Activated gamma-delta T cell treated with anti-CD3 and anti-CD28 coated beads, Interleukin-2, amount 50 U/mL, for 16 hours (primary cell): ENCODE measurements around the gene TAS1R2.
"Not testable (repeated sequence)": the region's sequence is repeated elsewhere in the genome, so short reads cannot be mapped to it uniquely, and the experiment has no call there.

Experiments used
- DNase-seq: peaks from one replicate; pipeline ENCODE4 v3.0.0-alpha.2; 2020; ENCODE audit warnings: low read depth

Gene TAS1R2

DNA sequence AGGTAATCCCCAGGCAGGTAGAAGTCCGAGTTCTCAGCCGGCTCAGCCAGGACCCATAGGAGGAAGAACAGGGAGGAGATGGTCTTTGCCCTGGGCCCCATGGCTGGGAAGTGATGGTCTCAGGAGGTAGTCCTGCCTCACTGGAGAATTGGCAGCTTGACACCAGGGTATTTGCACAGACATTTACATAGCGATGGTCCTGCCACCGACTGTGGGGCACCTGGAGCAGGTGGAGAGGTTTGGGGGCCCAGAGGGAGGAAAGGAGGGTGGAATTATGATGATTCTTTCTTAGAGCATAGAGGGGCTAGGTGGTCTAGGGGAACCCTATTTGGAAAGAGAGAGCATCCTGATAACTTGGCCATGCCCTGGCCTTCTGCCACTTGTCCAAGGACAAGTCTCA is at the start of gene TAS1R2:
Gene TAS1R2, minus strand, starts transcription at position 101 of the 400 bp plus-strand sequence. Its CDS starts 0 bp downstream, at position 101.
- DNase-seq = no peak

DNA sequence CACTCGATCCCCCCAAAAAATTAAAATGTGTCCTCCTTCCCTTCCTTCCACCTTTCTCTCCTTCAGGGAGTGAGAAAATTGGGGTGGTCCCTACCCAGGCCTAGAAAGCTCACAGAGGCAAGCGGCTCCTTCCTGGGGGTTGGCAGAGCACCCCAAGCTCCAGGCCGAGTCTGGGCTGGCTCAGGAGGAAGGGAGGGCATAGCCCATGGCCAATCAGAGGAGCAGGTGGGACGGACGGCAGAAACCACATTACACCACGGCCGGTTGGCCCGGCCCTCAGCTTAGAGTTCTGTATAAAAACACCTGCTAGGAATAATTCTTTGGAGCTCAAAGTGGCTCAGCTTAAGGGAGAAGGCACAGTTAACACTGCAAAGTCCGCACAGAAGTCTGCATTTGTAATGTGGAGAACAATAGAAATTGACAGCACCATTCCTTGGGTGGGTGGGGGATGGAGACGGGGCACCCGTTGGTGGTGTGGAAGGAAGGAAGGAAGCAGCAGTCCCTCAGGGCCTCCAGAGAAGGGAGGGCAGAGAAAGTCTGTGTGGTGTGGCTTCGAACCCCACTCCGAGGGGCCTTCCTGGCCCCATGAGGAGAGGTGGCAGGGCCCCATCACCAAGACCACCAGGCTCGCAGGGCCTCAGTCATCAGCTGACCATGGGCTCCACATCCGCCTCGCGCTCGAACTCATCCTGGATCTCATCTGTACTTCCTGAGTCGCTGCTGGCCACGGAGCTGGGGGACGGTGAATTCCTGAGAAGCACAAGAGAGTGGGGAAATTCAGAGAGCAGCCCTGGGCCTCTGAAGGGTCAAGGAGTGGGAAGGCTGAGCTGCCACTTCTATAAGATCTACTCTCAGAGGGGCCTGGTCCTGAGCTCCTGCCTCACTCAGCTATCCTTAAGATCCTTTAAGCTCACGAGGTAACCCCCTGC is 48.7 kb upstream of the TAS1R2 start:
- no peak for DNase-seq

DNA sequence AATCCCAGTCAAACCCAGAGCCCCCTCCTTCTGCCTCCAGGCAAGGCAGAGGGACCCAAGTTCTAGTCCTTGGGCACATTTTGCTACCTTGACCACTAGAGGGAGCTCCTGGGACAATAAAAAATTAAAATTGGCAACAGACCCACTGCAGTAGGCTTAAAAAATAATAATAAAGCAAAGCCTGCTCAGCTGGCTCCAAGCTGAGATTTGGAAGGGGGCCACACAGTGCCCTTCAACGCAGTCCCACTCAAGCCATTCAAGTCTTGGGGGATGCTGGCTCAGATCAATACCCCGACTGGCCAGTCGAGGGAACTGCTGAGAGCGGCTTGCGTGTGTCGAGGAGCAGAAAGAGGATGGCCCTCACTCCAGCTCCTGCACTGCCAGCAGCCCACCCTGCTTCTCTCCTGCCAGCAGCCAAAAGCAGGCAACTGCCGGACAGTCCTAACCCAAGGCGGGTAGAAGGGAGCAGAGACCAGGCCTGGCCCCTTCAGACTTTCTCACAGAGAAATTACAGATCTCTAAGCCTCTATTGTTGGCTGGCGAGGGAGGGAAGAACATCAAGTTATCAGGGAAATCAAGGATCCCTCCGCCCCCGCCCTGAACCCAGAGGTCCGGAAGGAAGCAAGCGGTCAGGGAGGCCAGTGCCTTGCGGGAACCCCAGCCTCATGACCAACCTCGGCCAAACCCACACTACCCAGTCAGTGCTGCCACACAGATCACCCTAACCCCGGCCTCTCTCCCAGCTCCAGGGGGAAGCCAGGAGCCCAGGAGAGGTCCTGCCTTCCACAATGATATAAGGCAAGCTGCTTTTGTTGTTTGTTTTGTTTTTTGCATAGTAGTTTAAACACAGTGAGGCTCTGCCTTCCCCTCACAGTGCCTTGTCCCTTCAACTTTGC is 47.8 kb upstream of the TAS1R2 start:
- peak; percentile 44 for DNase-seq

DNA sequence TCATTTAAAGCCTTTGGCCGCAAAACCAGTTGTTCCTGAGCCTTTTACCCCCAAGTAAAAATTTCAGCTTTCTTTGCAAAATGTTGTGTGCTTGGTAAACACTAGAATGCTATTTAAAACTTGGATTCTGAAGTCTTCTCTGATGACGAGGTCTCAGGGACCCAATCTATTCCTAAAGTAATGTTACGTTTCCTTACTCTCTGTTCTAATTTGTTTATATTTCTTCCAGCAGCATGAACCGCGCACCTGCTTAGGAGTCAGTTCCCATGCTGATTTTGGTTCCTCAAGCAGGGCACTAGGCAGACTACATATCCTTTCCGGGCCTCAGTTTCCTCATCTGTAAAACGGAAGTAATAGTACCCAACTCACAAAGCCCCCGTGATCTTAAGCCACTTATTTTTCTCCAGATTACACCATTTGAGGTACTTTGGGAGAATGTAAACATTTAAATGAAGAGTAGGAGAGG is 43.9 kb upstream of the TAS1R2 start:
- no peak for DNase-seq

DNA sequence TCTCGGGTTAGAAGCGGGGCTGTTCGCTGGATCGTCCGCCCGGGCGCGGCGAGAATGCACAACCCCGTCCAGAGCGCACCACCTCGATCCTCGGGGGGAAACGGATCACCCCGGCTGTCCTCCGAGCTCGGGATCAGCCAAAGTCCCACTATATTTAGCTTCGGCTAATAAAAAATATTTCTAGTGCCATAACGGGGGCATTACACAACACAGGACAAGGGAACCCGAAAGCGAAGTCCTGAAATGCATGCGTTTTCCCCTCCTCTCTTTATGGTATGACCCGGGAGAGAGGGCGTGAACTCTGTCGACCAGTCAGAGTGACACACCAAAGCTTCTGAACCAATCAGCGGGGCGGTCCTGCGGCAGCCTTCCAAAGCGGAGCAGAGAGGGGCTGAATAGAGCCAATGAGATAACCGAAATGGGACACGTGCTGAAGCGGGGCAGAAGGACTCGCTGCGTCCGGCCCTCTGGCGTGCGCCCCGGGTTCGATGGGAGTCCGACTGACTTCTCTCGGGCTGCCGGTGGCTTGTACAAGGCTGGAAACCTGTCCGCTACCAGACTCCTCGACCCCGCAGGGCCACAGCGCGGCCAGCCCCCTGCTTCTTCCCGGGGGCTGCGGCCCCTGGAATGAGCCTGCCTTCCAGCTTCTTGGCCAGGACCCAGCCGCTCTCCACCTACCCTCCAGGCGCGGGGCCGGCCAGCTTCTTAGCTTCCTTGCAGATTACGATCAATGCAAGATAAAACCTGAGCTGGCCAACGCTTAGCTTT is 43.2 kb upstream of the TAS1R2 start, which contains the start of gene ALDH4A1:
Gene ALDH4A1, minus strand, starts transcription at position 33 of the 768 bp plus-strand sequence. Its CDS starts 32 bp downstream, at position 1.
- peak; percentile 91 for DNase-seq

DNA sequence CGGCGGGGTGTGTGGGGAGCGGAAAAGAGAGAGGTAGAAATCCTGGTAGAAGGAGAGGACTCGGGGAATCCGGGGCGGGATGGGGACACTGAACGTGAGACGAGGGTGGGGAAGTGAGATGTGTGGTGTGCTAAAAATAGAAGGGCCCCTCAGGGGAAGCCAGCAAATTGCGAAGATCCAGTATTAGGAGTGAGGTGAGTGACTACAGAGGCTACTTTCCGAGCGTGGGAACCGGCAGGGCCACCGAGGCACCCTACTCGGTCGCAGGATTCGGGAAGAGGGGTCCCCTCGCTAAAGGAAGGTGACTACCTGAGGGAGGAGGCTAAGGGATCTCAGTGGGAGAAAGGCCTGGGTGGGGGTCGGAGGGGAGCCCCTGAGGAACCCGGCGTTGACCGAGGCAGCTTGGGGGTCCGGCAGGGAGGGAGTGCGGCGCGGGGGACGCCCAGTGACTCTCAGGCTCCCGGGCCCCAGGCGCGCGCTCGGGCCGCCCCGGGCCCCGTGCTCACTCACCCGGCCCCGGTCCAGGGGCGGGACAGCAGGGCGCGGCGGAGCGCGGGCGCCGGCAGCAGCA is 42.6 kb upstream of the TAS1R2 start:
- no peak for DNase-seq

DNA sequence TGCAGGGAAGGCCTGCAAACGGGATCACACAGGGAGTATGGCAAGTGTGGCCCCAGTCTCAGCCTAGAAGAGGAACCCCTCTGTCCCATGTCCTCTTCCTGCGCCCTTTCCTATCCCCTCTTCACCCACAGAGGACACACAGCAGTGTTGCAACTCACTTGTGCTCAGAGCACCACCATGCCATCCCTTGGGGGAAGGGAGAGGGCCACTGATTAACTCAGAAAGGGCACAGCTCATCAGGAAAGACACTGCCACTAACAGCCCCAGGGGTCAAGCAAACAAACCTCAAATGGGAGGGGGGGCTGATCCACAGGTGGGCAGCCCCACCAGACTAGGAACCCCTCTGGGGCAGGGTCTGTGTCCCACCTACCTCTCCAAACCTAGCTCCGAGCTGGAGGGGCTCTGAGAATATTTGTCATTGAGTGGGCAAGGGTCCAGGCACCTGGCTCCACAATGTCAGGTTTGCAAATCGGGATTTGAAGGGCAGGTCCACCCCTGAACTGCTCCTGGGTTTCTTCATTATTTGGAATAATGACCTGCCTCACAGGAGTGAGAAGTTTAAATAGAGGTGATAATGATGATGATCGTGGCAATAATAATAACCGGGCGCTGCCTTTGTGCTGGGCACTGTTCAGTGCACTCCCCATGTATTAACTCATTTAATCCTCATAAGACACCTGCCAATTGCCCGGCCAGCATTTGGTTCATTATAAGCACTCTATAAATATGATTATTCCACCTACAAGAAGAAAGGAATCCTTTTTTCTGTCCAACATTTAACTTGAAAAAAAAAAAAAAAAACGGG is 41.9 kb upstream of the TAS1R2 start:
- DNase-seq = no peak

DNA sequence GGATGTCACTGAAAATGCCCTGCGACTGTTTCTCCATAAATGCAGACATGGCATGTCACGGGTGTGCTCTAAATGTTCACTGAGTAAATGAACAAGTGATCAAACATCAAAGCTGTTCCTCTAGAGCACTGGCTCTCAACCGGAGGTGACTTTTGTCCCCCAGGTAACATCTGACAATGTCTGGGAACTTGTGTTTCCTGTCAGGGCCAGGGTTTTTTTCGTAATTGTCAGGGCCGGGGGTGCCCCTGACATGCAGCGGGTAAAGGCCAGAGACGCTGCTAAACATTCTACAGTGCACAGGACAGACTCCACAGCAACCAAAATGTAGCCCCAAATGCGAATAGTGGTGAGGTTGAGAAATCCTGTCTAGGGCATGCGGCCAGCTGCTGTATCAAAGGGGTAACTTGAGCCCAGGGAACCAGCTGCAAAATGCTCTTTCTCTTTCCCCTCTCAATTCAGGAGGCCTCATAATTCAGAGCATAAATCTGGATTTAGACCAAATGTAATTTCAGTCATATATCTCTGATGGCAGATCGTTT is 40.9 kb upstream of the TAS1R2 start:
- no peak for DNase-seq

DNA sequence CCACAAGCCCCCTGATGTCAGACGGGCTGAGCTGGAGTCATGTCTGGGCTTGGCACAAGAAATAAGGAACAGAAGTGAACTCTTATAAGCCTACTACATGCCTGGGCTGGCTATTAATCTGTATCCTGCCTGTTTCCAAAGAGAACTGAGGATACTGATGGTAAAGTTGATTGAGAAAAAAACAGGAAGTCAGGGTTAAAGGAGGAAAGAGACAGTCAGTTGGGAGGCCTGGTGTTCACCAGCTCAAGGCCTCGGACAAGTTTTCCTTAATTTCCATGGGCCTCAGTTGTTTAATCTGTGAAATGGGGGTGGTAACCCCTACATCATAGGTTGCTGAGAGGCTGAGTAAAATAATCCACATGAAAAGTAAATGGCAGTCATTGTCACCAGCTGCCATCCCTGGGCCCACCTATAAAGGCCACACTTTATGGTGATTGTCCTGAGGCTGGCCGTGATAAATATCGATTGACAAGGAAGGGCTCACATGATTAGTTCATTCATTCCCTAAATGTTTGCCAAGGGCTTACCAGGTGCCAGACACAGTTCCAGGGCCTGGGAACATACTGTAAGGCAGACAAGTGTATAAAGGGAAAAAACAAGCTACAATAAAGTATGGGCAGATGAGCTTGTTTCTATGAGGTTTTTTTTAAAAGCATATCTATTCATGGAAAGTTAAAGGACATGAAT is 40.0 kb upstream of the TAS1R2 start:
- no peak for DNase-seq

DNA sequence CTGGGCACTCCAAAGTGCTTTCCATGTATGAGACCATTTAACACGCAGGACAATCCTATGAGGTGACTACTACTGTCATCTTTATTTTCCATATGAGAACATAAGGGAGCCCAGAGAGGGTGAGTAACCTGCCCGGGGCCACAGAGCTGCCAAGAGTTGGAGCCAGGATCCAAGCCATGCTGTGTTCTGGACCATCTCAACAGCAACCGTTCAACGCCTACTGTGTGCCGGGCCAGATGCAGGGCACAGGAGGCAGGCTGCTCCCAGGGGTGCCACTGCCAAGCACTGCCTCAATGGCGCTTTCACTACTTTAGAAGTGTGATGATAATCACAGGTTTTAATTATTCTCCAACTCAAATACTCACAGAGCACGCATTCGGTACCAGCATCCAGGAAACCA is 39.1 kb upstream of the TAS1R2 start:
- no peak for DNase-seq

DNA sequence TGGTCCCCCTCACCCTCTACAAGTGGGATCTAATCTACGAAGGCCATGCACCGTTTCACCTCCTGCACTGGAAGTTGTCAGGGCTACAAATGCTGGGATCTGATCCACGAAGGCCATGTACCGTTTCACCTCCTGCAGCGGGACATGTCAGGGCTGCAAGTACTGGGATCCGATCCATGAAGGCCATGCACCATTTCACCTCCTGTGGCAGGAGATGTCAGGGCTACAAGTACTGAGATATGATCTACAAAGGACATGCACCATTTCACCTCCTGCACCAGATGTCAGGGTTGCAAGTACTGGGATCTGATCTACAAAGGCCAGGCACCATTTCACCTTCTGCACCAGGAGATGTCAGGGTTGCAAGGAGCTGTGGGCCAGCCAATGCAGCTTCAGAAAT is 35.9 kb upstream of the TAS1R2 start:
- DNase-seq = no peak

DNA sequence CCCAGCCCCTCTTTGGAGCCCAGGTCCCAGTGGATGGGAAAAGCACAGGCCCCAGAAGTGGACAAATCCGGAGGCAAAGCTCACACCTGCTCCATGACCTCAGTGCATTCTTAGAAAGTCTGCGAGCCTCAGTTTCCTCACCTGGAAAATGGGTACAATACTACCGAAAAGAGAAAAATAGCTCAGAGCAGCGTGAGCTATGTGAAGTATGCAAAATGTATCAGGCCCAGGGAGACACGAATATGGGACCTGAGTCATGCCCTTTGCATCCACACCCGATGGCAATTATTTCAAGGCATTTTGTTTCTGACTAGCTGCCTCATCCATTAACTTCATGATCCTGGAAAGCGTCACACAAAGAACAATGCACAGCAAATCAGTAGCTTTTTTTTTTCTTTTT is 33.7 kb upstream of the TAS1R2 start:
- no peak for DNase-seq

DNA sequence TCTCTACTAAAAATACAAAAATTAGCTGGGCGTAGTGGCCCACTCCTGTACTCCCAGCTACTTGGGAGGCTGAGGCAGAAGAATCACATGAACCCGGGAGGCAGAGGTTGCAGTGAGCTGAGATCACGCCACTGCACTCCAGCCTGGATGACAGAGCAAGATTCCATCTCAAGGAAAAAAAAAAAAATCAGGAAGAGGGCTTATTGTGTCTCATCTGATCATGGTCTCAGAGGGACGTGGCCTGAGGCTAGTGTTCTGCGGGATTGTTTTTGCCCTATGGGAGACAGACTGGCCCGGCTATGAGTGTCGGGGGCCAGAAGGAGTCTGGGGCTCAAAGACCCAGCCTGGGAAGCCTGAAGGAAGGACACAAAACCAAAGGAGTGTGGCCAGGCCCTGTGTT is 32.4 kb upstream of the TAS1R2 start:
- DNase-seq = not testable (repeated sequence)

DNA sequence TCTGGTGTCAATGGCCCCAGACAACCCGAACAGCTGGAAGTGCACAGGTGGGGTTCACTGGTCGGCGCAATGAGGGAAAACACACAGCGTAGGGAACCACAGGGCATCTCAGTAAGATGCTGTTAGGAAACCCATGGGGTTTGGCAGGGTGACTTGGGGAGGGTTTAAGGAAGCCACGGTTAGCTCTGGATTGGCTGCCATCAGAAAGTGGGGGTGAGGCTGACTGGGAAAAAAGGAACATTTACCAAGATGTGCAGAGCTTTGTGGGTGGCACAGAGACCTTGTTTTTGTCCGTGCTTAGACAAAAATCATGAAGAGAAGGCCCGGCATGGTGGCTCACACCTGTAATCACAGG is 31.9 kb upstream of the TAS1R2 start:
- no peak for DNase-seq

DNA sequence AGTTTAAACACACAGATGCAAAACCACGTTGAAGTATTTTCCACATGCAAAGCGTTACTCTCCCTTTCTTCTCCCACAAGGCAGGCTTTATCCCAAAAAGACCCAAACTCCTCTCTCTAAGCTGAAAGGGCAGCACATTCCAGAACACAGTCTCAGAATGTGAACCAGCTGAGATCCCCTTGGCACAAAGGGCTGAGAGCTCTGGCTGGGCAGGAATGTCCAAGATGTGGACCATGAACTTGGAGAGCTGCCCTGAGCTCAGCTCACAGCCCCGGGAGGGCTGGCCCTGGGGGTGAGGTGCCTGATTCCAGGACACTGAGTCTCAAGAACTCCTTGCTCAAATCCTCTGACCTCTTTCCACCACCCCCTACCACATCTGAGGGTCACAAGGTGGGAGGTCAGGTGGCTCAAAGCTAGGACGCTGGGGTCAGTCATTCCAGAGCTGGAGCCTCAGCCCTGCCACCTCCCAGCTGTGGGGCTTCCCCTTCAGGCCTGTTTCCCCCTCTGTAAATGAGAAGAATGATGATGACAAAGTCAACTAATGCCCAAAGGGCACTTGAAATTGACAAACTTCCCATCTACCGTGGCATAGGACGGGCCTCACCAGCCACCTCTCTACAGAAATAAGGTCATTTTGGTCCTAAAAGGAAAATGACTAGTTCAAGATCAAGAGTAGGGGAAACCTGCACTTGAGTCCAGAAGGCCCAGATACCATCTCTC is 31.4 kb upstream of the TAS1R2 start:
- no peak for DNase-seq

DNA sequence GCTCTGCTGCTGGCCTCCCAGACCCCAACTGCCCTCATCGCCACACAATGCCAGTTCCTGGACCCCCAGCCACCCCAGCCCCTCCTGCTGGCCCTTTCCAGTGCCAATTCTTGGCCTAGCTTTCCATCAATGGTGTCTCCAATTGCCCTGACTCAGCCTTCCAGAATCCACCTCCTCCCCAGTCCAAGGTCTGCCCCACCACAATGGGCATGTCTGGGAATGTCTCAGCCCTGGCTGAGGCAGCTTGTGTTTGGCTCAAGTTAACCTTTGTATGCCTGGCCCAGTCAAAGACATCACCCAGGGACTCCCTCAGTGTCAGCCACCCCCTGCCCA is 26.5 kb upstream of the TAS1R2 start:
- DNase-seq = no peak

DNA sequence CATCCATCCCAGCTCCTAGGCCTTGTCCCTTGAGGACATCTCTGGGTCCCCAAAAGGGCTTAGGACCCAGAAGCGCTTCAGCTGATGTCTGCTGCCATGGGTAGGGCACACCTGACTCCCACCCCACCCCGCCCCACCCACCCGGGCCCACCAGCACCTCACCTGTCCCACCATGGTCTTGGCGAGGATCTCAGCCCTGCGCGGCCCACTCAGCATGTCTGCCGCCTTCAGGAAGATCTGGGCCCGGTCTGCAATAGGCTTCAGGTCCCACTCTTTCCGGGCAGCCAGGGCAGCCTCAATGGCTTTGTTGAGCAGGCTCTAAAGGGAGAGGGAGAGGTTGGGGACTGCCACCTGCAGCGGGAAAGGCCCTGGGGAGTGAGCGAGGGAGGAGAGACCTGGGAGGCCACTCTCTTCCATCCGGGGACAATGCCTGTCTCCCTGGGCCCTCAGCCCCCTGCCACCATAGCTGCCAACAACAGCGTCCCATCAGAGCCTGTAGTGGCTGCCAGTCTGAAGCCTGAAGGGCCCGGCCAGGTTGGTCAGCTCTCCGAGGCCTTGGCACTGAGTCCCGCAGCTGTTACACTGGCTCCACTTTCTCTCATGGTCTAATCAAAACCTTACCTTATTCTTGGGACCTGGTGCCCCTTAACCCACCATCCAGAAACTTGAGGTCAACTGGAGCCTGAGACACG is 26.0 kb upstream of the TAS1R2 start:
- DNase-seq = no peak

DNA sequence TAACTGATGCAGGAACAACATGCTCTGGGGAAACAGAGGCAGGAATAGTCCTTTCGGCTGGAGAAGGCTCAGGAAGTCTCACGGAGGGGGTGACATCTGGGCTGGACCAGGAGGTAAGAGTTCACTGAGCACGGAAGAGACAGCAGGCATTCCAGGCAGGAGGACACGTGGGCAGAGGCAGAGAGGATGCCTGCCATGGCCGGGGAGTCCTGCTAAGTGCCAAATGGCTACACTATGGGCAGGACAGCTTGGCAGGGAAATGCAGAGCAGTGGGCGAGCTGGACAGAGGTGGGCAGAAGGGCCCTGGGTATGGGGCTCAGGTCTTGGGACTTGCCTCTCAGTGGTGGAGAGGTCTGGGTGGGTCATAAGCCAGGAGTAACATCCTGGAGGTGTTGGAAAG is 25.3 kb upstream of the TAS1R2 start:
- no peak for DNase-seq

DNA sequence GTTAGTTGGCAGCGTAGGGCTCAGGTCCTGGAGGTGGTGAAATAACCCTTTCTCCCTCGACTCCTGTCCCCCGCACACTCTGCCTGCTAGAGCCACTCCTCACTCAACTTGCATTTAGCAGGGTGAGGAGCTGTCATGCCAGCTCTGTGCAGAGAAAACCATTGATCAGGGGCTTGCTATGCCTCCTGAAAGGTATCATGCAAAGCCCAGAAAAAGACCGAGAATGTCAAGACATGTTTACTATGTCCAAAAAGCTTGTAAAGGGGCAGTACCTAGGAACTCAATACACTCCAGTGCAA is 24.9 kb upstream of the TAS1R2 start:
- DNase-seq = no peak
